ENCODE measurements around the gene CAMKK2. TPM values are rescaled to one million over a fixed set of nuclear protein-coding genes. Genes with fewer than 3 reads are reported as not detected.
"Not testable (repeated sequence)": the region's sequence is repeated elsewhere in the genome, so short reads cannot be mapped to it uniquely, and the experiment has no call there.

Gene CAMKK2
- total RNA-seq, 1 donor = 8.8 TPM

DNA sequence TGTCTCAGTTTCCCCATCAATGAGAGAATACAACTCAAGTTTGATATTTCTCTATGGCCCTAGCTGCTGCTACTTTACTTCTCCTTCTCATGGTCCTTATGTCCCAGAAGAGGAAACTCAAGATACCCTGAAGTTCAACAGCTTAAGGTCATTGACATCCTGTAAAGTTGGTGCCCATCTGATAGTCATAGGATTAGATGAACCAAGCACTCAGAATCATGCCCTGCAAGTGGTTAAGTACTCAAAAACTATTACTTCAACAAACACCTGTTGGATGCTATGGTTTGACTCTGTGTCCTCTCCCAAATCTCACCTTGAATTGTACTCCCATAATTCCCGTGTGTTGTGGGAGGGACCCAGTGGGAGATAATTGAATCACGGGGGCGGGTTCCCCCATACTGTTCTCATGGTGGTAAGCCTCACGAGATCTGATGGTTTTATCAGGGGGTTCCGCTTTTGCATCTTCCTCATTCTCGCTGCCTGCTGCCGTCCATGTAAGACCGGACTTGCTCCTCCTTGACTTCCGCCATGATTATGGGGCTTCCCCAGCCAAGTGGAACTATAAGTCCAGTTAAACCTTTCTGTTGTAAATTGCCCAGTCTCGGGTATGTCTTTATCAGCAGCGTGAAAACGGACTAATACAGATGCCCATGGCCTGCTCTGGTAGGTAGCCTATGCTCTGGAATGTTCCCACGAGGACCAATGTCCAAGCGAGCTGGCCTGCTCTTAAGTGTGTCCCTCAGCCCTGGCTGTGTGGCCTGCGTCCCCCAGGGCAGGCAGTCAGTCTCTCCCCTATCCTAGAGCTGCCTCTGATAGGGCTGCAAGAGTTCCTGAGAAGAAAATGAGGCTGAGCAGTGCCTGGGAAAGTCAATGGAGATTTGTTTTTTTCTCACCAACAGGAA is 18.1 kb downstream of the CAMKK2 start:
- Histone ChIP-seq H3K4me1 (ENCODE audit: insufficient read depth, low read length) (peaks cover 34% of the 10 kb centered on the region), H3K9me3 (ENCODE audit: low read depth, low read length) (no peaks in the 10 kb centered on the region), H3K27me3 (ENCODE audit: insufficient read depth, low read length) (no peaks in the 10 kb centered on the region), H3K4me3 (ENCODE audit: low read length) (no peak overlapping the region)

DNA sequence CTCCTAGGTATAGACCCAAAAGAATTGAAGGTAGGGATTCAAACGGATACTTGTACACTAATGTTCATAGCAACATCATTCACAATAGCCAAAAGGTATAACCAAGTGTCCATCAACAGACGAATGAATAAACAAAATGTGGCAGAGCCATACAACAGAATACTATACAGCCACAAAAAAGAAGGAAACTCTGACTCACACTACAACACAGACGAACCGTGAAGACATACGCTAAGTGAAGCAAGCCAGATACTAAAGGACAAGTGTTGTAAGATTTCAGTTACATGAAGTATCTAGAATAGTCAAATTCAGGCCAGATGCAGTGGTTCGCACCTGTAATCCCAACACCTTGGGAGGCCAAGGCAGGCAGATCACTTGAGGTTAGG is 19.1 kb downstream of the CAMKK2 start:
- Histone ChIP-seq H3K4me1 (ENCODE audit: insufficient read depth, low read length) (peaks cover 34% of the 10 kb centered on the region), H3K4me3 (ENCODE audit: low read length) (no peak overlapping the region), H3K27me3 (ENCODE audit: insufficient read depth, low read length) (no peaks in the 10 kb centered on the region), H3K9me3 (ENCODE audit: low read depth, low read length) (no peaks in the 10 kb centered on the region)

DNA sequence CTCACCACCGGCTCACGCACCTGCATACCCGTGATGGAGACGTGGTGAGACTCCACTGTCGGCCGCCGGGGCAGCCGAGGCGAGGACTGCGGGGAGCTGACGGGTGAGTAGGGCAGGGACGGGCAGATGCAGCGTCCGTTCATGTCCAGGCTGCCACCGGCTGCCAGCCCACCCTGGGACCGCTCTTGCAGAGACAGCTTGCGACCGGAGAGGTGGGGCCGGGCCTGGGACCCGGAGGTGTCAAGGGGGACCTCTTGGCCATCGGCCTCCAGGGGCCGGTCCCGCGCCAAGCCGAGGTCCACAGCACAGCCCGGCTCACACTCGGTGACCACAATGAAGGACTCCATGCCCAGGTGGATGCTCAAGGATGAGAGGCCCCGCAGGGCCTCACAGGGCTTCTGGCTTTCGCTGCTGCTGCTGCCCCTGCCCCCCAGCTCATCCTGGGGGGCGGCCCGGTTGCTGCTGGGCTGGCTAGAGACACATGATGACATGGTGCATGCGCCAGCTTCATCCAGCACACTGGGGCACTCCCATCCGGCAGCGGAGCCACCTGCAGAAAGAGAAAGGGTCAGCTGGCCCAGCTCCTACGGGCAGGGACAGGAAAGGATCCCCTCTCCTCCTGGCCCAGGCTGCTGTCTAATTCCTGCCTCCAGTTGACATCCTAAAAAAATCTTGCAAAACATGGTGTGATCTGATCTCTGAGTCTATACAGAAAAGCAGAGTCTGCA is 22.3 kb downstream of the CAMKK2 start:
- no peak overlapping the region for H3K4me3 ChIP-seq (ENCODE audit: low read length)
- no peaks in the 10 kb centered on the region for H3K27me3 ChIP-seq (ENCODE audit: insufficient read depth, low read length)
- peaks cover 27% of the 10 kb centered on the region for H3K4me1 ChIP-seq (ENCODE audit: insufficient read depth, low read length)
- H3K9me3 ChIP-seq (ENCODE audit: low read depth, low read length) = no peaks in the 10 kb centered on the region

DNA sequence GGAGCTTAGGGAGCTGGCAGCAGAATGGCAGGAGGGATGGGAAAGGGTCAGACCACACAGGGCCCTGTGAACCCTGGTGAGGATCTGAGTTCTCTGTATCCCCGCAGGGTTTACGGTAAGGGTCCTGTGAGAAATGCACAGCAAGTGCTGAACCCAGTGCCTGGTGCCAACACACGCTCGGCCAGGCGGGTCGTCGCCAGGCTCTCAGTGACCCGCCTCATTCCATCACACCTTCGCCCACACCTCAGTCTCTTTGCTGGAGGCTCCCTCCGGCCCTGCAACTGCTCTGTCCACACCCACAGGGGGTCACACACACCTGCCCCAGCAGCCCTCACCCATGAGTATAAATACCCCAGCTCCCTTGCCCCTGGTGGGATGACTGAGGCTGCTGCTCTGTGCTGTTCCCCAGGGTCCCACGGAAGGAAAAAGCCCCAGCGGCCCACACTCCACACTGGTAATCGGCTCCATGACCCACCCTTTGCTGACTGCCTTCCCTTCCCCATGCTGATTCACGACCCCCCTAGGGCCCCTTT is 23.1 kb downstream of the CAMKK2 start:
- Histone ChIP-seq H3K4me1 (ENCODE audit: insufficient read depth, low read length) (peaks cover 20% of the 10 kb centered on the region), H3K4me3 (ENCODE audit: low read length) (no peak overlapping the region), H3K9me3 (ENCODE audit: low read depth, low read length) (no peaks in the 10 kb centered on the region), H3K27me3 (ENCODE audit: insufficient read depth, low read length) (no peaks in the 10 kb centered on the region)

DNA sequence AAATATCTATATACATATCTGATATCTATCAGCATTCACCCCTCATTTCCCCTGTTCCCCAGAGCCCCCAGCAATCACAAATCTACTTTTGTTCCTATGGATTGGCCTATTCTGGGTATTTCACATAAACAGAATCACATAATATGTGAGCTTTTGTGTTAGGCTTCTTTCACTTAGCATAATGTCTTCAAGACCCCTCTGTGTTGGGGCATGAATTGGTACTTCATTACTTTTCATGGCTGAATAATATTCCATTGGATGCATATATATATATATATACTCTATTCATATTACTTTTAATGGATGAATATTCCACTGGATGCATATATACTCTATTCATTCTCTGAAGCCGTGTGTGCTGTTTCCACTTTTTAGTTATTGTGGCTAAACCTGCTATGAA is 28.7 kb downstream of the CAMKK2 start:
- Histone ChIP-seq H3K4me3 (ENCODE audit: low read length) (no peak overlapping the region), H3K27me3 (ENCODE audit: insufficient read depth, low read length) (no peaks in the 10 kb centered on the region), H3K9me3 (ENCODE audit: low read depth, low read length) (no peaks in the 10 kb centered on the region), H3K4me1 (ENCODE audit: insufficient read depth, low read length) (no peaks in the 10 kb centered on the region)

DNA sequence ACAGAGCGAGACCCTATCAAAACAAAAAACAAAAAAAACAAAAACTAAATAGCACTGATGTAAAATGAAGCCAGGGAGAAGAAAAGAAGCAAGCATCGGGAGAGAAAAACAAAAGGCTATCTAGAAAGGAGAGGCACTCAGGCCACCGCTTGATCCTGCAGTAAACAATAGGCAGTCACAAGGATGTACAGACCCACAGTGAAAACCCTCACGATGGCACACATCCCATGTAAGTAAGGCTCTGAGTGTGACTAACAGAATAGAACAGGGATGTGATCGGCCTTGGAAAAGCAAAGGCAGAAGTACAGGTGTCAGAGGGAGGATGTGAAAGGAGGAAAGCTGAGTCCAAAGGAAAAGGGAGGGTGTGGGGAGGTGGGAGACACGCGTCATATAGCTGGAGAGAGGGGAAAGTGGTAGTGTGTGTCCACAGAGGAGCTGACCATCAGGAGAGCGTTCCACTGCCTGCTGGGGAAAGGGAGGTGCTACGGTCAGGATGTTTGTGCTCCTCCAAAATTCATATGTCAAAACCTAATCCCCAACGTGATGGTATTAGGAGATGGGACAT is 31.5 kb downstream of the CAMKK2 start:
- H3K9me3 ChIP-seq (ENCODE audit: low read depth, low read length) = no peaks in the 10 kb centered on the region
- H3K4me1 ChIP-seq (ENCODE audit: insufficient read depth, low read length) = no peaks in the 10 kb centered on the region
- no peaks in the 10 kb centered on the region for H3K27me3 ChIP-seq (ENCODE audit: insufficient read depth, low read length)
- no peak overlapping the region for H3K4me3 ChIP-seq (ENCODE audit: low read length)

DNA sequence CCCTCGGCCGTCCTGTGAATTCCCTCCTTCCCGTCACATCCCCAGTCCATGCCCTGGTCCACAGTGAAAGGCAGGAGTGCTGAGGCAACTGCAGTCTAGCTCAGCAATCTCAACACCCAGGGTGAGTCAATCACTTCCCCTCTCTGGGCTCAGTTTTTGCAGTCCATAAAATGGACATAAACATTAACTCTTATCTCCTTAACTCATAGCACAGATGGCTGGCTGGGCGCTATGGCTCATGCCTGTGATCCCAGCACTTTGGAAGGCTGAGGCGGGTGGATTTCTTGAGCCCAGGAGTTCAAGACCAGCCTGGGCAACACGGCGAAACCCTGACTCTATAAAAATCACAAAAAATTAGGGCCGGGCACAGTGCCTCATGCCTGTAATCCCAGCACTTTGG is 32.4 kb downstream of the CAMKK2 start:
- no peaks in the 10 kb centered on the region for H3K9me3 ChIP-seq (ENCODE audit: low read depth, low read length)
- no peak overlapping the region for H3K4me3 ChIP-seq (ENCODE audit: low read length)
- no peaks in the 10 kb centered on the region for H3K27me3 ChIP-seq (ENCODE audit: insufficient read depth, low read length)
- H3K4me1 ChIP-seq (ENCODE audit: insufficient read depth, low read length) = no peaks in the 10 kb centered on the region

DNA sequence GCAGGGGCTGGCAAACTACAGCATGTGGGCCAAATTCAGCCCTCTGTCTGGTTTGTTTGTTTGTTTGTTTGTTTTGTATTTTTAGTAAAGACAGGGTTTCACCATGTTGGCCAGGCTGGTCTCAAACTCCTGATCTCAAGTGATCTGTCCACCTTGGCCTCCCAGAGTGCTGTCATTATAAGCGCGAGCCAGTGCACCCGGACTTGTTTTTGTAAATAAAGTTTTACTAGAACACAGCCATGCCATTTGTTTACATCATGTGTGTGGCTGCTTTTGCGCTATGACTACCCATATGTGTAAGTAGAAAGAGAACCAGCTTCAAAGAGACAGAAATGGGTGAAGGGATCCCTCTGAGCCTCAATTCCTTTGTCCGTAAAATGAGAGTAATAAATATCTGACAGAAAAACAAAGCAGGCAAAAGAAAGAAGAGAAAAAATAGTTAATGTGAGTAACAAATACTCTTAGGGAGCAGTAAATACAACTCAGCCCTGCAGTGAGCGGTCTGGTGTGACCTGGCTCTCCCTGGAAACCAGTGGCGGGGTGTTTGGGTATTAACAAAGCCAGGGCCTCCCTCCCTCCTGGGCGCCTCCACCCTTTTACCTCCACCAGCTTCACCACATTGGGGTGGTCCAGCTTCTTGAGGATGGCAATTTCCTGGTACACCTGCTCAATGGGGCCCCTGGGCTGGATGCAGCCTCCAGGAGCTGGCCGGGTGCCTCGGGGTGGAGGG is 33.1 kb downstream of the CAMKK2 start:
- no peak overlapping the region for H3K4me3 ChIP-seq (ENCODE audit: low read length)
- H3K9me3 ChIP-seq (ENCODE audit: low read depth, low read length) = no peaks in the 10 kb centered on the region
- no peaks in the 10 kb centered on the region for H3K4me1 ChIP-seq (ENCODE audit: insufficient read depth, low read length)
- H3K27me3 ChIP-seq (ENCODE audit: insufficient read depth, low read length) = no peaks in the 10 kb centered on the region

DNA sequence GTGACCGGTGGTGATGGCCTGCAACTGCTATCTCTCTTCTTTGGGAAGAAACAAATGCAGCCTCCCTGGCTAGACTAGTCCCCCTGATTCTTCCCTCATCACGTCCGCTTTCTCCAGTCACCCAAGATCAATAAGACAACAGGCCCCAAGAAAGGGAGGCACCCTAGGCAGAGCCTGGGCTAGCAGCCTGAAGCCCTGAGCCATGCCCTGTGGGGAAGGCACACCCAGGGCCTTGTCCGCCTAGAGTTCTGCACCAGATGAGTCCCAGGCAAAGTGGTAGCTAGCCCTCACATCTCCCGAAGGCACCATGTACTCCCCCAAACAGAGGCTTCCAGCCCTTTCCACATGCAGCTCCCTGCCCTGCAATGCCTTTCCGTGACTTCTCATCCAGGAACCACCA is 35.1 kb downstream of the CAMKK2 start:
- no peaks in the 10 kb centered on the region for H3K9me3 ChIP-seq (ENCODE audit: low read depth, low read length)
- H3K4me3 ChIP-seq (ENCODE audit: low read length) = no peak overlapping the region
- no peaks in the 10 kb centered on the region for H3K4me1 ChIP-seq (ENCODE audit: insufficient read depth, low read length)
- no peaks in the 10 kb centered on the region for H3K27me3 ChIP-seq (ENCODE audit: insufficient read depth, low read length)

DNA sequence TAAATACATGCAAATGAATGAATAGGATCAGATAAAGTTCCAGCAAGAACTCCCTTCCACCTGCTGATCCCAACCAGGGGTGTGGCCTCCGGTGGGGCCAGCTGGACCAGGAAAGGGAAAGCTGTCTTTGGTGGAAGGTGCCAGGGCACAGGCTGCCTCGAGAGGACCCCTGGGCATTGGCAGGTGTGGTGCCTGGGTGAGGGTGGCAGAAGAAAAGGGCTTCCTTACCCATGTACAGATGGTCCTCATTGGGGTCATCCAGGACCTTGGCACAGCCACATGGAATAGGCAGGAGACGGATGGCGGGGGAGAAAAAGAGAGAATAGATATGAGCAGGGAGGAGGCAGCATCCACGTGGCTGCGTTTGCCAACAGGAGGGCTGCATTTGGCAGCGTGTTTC is 36.4 kb downstream of the CAMKK2 start:
- H3K9me3 ChIP-seq (ENCODE audit: low read depth, low read length) = no peaks in the 10 kb centered on the region
- no peaks in the 10 kb centered on the region for H3K27me3 ChIP-seq (ENCODE audit: insufficient read depth, low read length)
- no peak overlapping the region for H3K4me3 ChIP-seq (ENCODE audit: low read length)
- no peaks in the 10 kb centered on the region for H3K4me1 ChIP-seq (ENCODE audit: insufficient read depth, low read length)

DNA sequence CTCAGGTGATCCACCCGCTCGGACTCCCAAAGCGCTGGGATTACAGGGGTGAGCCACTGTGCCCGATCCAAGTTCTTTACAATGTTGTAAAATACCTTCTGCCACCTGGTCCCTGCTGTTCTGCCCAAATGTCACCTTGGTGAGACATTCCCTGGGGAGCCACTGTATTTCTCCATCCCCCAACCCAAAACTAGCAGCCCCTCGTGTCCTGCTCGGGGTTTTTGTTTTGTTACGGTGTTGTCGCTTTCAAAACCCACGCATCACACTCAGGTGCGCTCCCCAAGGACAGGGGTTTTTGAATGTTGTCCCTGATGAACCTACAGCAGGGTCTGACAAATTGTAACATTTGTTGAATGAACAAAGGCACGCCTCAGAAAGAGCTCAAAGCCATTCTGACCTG is 37.4 kb downstream of the CAMKK2 start:
- Histone ChIP-seq H3K4me1 (ENCODE audit: insufficient read depth, low read length) (no peaks in the 10 kb centered on the region), H3K27me3 (ENCODE audit: insufficient read depth, low read length) (no peaks in the 10 kb centered on the region), H3K9me3 (ENCODE audit: low read depth, low read length) (no peaks in the 10 kb centered on the region), H3K4me3 (ENCODE audit: low read length) (no peak overlapping the region)

DNA sequence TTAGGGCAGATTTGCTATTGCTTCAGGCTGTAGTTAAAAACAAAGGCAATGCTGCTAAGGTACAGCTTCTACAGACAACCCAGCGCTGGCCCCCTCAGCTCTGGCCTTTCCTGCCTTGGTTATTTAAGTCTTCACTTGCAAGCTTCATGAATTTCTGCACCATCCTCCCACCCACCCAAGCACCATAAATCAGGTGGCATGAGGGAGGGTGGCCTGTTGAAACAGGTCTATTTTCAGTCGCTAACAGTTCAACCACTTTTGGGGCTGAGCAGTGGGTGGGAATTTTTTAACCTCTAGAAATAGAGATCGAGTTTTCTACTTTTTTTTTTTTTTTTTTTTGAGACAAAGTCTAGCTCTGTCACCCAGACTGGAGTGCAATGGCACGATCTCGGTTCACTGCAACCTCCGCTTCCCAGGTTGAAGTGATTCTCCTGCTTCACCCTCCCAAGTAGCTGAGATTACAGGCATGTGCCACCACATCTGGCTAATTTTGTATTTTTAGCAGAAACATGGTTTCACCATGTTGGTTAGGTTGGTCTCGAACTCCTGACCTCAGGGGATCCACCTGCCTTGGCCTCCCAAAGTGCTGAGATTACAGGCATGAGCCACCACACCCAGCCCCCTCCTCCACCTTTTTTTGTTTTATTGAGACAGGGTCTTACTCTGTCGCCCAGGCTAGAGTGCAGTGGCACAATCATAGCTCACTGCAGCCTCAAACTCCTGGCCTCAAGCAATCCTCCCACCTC is 38.6 kb downstream of the CAMKK2 start:
- not testable (repeated sequence) for H3K9me3 ChIP-seq (ENCODE audit: low read depth, low read length); H3K4me3 ChIP-seq (ENCODE audit: low read length); H3K4me1 ChIP-seq (ENCODE audit: insufficient read depth, low read length); H3K27me3 ChIP-seq (ENCODE audit: insufficient read depth, low read length)

DNA sequence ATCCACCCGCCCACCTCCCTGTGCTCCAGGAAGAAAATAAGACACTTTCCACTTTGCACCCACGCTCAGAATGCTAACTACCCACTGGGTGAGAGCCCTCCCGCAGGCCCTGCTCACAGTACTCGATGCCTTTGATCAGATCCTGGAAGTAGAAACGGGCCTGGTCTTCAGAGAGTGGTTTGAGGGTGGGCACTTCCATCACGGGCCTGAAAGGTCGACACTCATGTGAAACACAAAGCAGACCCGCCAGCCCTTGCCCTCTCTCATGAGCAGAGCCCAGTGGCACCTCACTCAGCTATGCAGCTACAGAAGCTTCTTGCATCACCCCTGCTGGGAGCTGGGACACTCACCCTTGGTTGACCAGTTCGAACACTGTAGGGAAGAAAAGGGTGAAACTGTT is 41.1 kb downstream of the CAMKK2 start:
- H3K9me3 ChIP-seq (ENCODE audit: low read depth, low read length) = no peaks in the 10 kb centered on the region
- H3K4me1 ChIP-seq (ENCODE audit: insufficient read depth, low read length) = no peaks in the 10 kb centered on the region
- no peaks in the 10 kb centered on the region for H3K27me3 ChIP-seq (ENCODE audit: insufficient read depth, low read length)
- no peak overlapping the region for H3K4me3 ChIP-seq (ENCODE audit: low read length)

DNA sequence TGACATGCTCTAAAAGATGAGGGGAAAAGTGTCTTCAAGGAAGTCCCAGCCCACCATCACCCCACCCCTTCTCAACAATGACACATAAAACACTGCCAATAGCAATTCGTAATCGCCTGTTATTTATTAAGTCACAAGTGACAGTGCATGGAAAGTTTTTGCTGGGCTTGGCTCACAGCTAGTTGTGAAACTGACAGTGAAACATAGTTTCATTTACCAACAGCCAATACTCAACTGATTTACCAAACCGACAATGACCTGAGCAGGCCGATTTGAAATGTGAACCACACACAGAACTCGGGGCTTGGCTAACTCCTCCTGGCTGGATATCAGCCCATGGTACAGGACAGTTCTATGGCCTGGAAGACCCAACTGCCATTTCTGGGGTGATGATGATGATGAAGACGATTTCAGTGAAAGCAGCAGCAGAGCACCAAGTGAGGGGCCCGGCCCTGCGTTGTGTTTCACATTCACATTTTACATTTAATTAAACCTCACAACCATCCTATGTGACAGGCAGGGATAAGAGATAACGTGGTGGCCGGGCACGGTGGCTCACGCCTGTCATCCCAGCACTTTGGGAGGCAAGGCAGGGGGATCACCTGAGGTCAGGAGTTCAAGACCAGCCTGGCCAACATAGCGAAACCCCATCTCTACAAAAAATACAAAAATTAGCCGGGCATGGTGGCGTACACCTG is 42.7 kb downstream of the CAMKK2 start:
- Histone ChIP-seq H3K9me3 (ENCODE audit: low read depth, low read length) (no peaks in the 10 kb centered on the region), H3K4me3 (ENCODE audit: low read length) (no peak overlapping the region)

More for the DNA sequence above, 42.7 kb downstream of the CAMKK2 start:
- Histone ChIP-seq H3K4me1 (ENCODE audit: insufficient read depth, low read length) (no peaks in the 10 kb centered on the region), H3K27me3 (ENCODE audit: insufficient read depth, low read length) (no peaks in the 10 kb centered on the region)

Measured in mononuclear cell (primary cell).